GDM1 (cell line): ENCODE results near the gene PRRT3.
"Not testable (repeated sequence)": the region's sequence is repeated elsewhere in the genome, so short reads cannot be mapped to it uniquely, and the experiment has no call there.

Source experiments
- DNase-seq: peaks from one replicate; lab custom pipeline; 2025; lab: John Stamatoyannopoulos, UW

The PRRT3 gene

GRCh38 chr3:9918261-9919038 is 33.8 kb downstream of the PRRT3 start:
- no peak for DNase-seq

- no peak for DNase-seq
Measured at GRCh38 chr3:9917820-9918219, 34.4 kb downstream of the PRRT3 start.

GRCh38 chr3:9916734-9917680 is 35.2 kb downstream of the PRRT3 start, which contains the start of gene IL17RC:
Gene IL17RC, plus strand, starts transcription at chr3:9917098. Its CDS starts 218 bp downstream, at chr3:9917316.
- no peak for DNase-seq

- no peak for DNase-seq
Measured at GRCh38 chr3:9916346-9916733, 35.9 kb downstream of the PRRT3 start.

GRCh38 chr3:9915254-9916141 is 36.7 kb downstream of the PRRT3 start:
- no peak for DNase-seq

- DNase-seq = no peak
Measured at GRCh38 chr3:9914559-9915253, 37.5 kb downstream of the PRRT3 start.

- no peak for DNase-seq
Measured at GRCh38 chr3:9914011-9914410, 38.2 kb downstream of the PRRT3 start.

- no peak for DNase-seq
Measured at GRCh38 chr3:9913601-9914000, 38.6 kb downstream of the PRRT3 start.

GRCh38 chr3:9912294-9912935 is 39.8 kb downstream of the PRRT3 start:
- DNase-seq = no peak

- no peak for DNase-seq
Measured at GRCh38 chr3:9911863-9912262, 40.3 kb downstream of the PRRT3 start.

GRCh38 chr3:9909221-9910013 is 42.8 kb downstream of the PRRT3 start:
- no peak for DNase-seq

GRCh38 chr3:9908286-9908685 is 43.9 kb downstream of the PRRT3 start:
- no peak for DNase-seq

- DNase-seq = no peak
Measured at GRCh38 chr3:9906480-9906879, 45.7 kb downstream of the PRRT3 start.

GRCh38 chr3:9903904-9904303 is 48.3 kb downstream of the PRRT3 start:
- no peak for DNase-seq

GRCh38 chr3:9903238-9903624 is 49.0 kb downstream of the PRRT3 start:
- no peak for DNase-seq

- DNase-seq = peak; percentile 58
Measured at GRCh38 chr3:9902372-9903237, 49.6 kb downstream of the PRRT3 start, which contains the start of gene IL17RE. Gene IL17RE, plus strand, starts transcription at chr3:9902848. Its CDS starts 85 bp downstream, at chr3:9902933.

- peak; percentile 91 for DNase-seq
Measured at GRCh38 chr3:9901967-9902366, 50.2 kb downstream of the PRRT3 start.

- DNase-seq = not testable (repeated sequence)
Measured at GRCh38 chr3:9900965-9901415, 51.2 kb downstream of the PRRT3 start.

GRCh38 chr3:9899289-9899791 is 52.9 kb downstream of the PRRT3 start:
- no peak for DNase-seq
